GM19463 (cell line): Measurements from ENCODE around the gene TTLL13.
"Not testable (repeated sequence)": the region's sequence is repeated elsewhere in the genome, so short reads cannot be mapped to it uniquely, and the experiment has no call there.

Experiments used
- ATAC-seq: cut with Tn5 transposase; IDR thresholded peaks from one replicate; pipeline ENCODE4 v1.9.1; 2021; ENCODE audit warnings: mild to moderate bottlenecking, moderate library complexity; ENCODE audit not compliant: unreplicated experiment

The TTLL13 gene

DNA sequence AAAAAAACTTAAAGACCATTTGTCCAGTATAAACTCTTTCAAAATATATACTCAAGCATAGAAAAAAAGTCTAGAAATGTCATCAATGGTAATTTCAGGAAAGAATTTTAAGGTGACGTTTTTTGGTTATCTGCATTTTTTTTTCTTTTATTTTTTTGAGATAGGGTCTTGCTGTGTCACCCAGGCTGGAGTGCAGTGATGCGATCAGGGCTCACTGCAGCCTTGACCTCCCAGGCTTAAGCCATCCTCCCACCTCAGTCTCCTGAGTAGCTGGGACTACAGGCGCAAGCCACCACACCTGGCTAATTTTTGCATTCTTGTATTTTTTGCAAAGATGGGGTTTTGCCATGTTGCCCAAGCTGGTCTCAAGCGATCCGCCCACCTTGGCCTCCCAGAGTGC, 31.4 kb downstream of the TTLL13 start:
- not testable (repeated sequence) for ATAC-seq

DNA sequence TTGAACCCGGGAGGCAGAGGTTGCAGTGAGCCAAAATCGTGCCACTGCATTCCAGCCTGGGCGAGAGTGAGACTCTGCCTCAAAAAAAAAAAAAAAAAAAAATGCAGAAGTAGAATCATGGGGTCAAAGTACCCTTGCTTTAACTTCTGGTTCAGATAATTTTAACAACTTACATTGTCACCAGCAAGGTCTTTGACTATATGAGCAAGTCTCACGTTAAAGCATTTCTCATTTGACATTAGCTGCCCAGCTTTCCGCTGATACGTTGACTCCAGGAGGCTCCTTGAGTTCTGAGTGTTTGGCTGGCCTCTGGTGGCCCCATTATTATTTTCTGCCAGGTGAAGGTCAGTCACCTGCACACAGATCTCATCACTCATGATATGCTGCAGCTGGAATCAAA, 32.3 kb downstream of the TTLL13 start:
- not testable (repeated sequence) for ATAC-seq

DNA sequence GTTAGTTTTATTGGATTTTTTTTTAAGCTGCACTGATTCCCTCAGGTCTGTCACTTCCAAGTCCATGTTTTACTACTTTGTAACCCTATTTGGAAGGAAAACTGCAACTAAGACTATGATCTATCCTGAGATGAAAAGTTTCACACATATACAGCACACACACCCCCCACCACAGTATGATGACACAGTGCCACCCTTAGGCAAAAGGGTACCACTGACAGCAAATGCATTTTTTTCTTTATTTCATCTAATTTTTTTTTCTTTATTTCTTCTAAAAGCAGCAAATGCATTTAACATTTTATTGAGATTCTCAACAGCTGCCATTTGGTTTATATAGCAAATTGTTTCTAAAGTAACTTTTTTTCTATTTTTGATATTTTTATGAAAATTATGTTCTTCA, 37.3 kb downstream of the TTLL13 start:
- no peak for ATAC-seq

DNA sequence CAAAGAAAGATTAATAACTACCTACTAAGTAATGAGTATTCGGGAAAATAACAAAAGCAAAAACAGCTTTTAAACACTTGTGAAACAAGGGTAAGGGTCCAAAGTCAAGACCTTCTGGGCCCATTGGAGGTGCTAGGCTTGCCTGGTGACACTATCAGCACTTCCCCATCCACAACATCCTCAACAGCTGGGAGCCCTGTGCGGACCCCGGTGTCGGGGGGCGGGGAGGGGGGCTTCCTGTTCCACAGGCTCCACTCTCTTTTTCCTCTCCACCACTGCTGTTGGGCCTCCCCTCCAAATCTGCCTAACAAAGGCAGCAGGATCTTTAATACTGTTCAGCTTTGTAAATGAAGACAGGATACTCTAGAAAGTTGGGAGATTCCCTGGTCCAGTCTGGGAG, 37.7 kb downstream of the TTLL13 start:
- ATAC-seq, result no peak

GRCh38 chr15:90287946-90288345, 38.6 kb downstream of the TTLL13 start:
- ATAC-seq, result no peak

DNA sequence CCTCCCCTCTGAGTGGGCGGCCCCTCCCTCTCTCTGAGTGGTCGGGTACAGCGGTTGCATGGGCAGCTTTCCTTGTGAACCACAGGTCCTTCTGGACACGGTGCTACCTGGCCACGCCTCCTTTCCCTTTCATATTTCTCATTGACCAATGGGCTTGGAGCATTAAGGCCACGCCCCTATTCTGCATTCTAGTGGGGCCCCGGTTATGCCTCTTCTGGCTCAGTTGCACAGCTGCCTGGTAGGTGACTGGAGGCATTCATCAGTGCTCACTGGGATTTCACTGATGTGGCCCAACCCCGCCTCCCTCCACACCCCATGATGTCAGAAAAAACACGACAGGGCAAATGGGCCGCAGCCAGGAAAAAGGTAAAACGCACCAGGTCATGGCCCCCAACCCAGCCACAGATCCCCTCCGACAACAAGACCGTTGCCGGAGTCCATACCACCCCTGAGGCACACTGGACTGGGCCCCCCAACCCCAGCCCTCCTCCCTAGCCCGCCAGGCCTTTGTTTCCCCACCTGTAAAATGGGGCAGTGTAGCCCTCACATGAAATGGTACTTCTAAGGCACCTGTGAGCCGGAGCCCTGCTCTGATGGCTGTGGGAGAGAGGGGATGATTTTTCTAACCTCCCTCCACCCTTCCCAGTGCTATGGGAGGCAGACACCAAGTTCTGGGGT, 42.5 kb downstream of the TTLL13 start:
- no peak for ATAC-seq

DNA sequence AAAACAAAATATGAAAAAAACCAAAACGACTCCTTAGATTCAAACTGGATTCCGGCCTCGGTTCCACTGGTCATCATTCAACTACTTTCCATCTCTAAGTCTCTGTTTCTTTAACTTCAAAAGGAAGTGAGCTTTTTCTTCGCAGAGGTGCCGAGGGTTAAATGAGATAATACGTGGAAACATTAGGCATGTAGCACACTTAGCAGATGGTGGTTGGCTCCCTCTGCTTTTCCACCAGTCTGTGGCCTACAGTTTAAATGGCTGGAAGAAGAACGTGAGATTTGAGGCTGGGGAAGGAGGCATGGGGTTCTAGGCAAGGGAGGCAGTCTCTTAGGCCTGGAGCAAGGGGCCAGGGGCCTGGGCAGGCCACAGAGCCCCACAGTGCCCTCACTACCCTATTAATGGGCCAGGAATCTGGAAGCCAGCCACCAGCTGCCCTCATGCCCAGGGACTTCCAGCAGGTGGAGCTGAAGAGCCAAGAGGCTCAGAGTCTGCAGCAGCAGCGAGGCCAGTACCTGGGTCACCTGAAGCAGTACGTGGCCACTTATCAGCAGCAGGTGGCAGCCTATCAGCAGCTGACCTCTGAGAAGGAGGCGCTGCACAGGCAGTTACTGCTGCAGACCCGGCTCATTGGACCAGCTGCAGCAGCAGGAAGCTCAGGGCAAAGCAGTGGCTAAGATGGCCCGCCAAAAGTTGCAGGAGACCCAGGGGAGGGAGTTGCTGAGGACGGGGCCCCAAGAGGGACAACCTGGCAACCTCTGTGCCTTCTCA, 43.9 kb downstream of the TTLL13 start:
- ATAC-seq, result not testable (repeated sequence)

DNA sequence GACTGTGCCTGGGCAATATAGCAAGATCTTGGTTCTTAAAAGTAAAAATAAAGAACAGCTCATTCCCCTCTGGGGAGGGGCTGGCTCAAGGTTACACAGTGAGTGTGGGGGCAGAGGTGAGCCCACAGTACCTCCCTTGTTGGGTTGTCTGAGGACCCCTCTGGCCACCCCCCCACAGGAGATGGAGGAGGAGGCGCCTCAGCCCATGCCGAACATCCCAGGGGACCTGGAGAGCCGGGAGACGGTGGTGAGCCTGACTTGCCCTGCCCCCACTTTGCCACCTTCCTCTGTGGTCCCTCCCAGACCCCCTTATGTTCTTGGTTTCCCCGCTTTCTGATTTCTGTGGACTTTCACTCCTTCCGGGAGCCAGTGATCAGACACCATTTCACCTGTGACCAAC, 44.8 kb downstream of the TTLL13 start:
- ATAC-seq, result no peak

- ATAC-seq, result no peak
Measured at GRCh38 chr15:90294601-90295269, 45.4 kb downstream of the TTLL13 start.

DNA sequence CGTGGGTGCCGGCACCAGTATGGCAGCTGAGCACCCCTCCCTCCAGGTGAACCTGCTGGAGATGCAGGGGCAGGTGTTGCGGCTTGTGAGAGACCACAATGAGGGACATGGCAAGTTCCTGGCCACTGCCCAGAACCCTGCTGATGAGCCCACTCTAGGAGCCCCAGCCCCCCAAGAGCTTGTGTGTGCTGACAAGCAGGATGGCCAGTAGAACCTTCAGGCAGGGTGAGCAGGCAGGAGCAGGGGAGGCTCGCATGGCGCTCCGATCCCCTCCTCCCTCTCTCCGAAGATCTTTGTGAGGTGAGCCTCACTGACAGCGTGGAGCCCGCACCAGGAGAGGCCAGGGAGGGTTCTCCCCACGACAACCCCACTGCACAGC, 45.9 kb downstream of the TTLL13 start:
- no peak for ATAC-seq

DNA sequence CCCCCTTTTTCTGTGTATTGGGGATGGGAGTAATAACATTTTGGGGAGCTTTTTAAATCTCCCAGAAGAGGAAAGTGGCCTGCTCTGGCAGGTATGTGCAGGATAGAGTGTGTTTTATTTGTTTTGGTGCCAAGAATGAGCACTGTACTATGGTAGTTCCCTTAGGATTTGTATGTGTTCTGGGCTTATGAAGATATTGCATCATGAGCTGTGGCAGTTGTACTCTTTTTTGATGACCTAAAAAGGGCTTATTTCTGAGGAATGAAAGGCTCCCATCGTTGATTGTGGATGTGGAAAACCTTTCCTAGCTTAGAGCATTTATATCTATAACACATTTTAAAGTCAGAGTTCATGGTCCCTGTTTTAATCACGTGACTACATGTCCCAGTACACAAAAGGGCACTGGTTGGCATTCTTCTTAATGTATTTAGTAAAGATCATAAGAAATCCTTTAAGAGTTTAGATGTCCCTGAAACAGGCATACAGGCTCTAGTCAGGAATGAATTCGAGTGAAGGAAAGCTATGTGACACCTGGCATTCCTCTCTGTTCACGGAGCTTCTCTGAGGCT, 47.0 kb downstream of the TTLL13 start:
- ATAC-seq, result not testable (repeated sequence)

DNA sequence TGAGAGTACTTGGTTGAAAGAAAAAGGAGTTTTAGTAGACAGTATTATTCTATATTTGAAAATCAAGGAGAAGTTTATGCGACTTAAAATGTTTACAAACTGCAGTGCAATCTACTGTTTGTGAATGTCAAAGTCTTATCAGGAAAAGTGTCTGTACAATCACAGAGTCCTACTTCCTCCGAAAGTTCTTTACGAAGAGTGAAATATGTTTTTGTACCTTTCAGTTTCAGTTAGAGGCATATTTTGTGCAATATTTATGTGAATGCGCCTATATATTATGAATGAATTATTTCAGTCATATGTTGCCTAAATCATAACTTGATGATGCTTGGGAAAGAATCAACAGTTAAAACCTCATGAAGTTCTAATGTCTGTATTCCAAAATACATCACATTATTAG, 47.7 kb downstream of the TTLL13 start:
- no peak for ATAC-seq

- ATAC-seq, result no peak
Measured at GRCh38 chr15:90300541-90300940, 51.2 kb downstream of the TTLL13 start.

GRCh38 chr15:90300988-90301706, 51.8 kb downstream of the TTLL13 start:
- ATAC-seq, result no peak

- ATAC-seq, result no peak
Measured at GRCh38 chr15:90301707-90302300, 52.4 kb downstream of the TTLL13 start.

DNA sequence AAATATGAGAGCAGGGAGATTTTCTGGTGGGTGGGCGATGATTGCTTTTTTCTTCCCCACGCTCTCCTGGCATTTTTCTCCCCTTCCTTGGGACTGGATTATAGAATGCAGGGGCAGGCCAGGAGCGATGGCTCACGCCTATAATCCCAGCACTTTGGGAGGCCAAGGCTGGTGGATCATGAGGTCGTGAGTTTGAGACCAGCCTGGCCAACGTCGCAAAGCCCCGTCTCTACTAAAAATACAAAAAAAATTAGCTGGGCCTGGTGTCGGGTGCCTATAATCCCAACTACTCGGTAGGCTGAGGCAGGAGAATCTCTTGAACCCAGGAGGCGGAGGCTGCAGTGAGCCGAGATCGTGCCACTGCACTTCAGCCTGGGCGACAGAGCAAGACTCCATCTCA, 56.0 kb downstream of the TTLL13 start:
- not testable (repeated sequence) for ATAC-seq

DNA sequence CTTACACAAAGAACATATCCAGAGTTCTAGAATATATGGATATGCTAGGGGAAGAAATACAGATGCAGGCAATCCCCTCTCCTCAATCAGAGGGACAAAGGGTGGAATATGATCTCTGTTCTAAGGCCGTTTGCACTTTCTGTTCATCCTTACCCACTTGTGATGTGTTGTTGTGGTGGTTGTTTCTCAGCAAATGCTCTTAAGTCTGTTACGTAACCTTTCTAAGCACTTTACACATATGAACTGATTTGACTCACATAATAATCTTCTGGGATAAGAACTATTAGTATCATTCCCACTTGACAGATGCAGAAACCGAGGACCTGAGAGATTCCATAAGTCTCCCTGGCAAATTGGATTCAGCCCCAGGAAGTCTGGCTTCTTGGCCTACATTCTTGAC, 56.6 kb downstream of the TTLL13 start:
- no peak for ATAC-seq

- peak; percentile 72 for ATAC-seq
Measured at GRCh38 chr15:90306560-90306959, 57.2 kb downstream of the TTLL13 start.

DNA sequence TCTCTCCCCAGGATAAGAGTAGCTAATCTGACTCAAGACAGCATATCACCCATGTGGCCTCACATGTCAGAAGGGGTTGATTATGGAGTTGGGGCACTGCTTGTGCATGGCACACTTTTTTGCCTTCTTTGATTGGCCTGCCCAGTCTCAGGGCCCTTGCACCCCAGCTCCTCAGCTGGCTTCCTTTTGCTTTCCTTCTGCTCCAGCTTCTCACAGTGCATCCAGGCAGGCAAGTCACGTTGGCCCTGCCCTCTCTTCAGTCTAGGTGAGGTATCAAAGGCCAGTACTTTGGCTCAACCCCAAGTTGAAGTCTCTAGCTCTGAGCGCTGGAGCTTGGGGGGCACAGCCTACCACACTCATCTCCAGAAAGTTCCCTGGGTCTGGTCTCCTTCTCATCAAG, 58.3 kb downstream of the TTLL13 start:
- no peak for ATAC-seq

DNA sequence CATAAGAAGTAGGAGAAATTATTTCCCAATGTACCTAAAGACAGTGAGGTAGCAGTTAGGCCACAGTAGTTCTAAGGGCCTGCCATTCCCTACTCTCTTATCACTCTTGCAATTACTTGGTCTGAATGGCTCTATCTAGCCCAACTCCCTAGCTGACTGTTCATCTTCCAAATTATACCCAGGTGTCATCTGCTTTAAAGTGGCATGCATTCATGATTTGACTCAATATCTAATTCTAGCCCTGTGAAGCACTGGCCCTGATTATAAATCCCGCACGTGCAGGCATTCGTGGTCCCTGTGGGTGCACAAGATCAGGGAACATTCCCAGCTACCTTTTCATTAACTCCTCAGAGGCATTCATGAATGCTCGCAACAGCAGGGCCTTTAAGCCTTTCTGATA, 59.7 kb downstream of the TTLL13 start:
- ATAC-seq, result no peak
